Neural cell (in vitro differentiated cells): Measurements from ENCODE around the gene DUSP2.

ENCODE experiments used
- CTCF ChIP-seq: fragments of 450-650 bp; IDR thresholded peaks from 2 replicates; pipeline ENCODE4 v1.5.1; 2014; ENCODE audit warnings: antibody characterized with exemption, mild to moderate bottlenecking, moderate library complexity; ENCODE audit not compliant: poor library complexity, severe bottlenecking
- EP300 ChIP-seq: fragments of 450-650 bp; conservative IDR thresholded peaks from 2 replicates; pipeline ENCODE4 v1.6.1; 2014; ENCODE audit warnings: antibody characterized with exemption, mild to moderate bottlenecking, moderate library complexity; ENCODE audit not compliant: poor library complexity, severe bottlenecking
- EZH2 ChIP-seq: fragments of 200-600, 300-800 bp; shearing (Covaris generic), sonication (generic); IDR thresholded peaks from 2 replicates; pipeline ENCODE4 v1.6.1; 2014; ENCODE audit warnings: antibody characterized with exemption, low read length, borderline replicate concordance, mild to moderate bottlenecking; ENCODE audit not compliant: insufficient read depth, poor library complexity, severe bottlenecking
- MXI1 ChIP-seq: fragments of 450-650 bp; conservative IDR thresholded peaks from 2 replicates; pipeline ENCODE4 v1.6.1; 2014; ENCODE audit warnings: antibody characterized with exemption, mild to moderate bottlenecking; ENCODE audit not compliant: poor library complexity, severe bottlenecking
- TAF1 ChIP-seq: IDR thresholded peaks from 2 replicates; pipeline ENCODE4 v1.6.1; 2012; ENCODE audit warnings: low read depth
- TF ChIP-seq, protein P1 (sequence below): IDR thresholded peaks from 2 replicates; pipeline ENCODE4 v1.6.1; 2012; ENCODE audit warnings: borderline replicate concordance

- TF ChIP-seq CTCF (no peak), EP300 (no peak), TAF1 (no peak), MXI1 (no peak), EZH2 (no peak)
- TF ChIP-seq, protein P1, sequence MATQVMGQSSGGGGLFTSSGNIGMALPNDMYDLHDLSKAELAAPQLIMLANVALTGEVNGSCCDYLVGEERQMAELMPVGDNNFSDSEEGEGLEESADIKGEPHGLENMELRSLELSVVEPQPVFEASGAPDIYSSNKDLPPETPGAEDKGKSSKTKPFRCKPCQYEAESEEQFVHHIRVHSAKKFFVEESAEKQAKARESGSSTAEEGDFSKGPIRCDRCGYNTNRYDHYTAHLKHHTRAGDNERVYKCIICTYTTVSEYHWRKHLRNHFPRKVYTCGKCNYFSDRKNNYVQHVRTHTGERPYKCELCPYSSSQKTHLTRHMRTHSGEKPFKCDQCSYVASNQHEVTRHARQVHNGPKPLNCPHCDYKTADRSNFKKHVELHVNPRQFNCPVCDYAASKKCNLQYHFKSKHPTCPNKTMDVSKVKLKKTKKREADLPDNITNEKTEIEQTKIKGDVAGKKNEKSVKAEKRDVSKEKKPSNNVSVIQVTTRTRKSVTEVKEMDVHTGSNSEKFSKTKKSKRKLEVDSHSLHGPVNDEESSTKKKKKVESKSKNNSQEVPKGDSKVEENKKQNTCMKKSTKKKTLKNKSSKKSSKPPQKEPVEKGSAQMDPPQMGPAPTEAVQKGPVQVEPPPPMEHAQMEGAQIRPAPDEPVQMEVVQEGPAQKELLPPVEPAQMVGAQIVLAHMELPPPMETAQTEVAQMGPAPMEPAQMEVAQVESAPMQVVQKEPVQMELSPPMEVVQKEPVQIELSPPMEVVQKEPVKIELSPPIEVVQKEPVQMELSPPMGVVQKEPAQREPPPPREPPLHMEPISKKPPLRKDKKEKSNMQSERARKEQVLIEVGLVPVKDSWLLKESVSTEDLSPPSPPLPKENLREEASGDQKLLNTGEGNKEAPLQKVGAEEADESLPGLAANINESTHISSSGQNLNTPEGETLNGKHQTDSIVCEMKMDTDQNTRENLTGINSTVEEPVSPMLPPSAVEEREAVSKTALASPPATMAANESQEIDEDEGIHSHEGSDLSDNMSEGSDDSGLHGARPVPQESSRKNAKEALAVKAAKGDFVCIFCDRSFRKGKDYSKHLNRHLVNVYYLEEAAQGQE = no peak
Measured at GRCh38 chr2:96151595-96152303, 6.5 kb upstream of the DUSP2 start.
